HG03439 (cell line): ENCODE data around the gene CRX.
"Not testable (repeated sequence)": the region's sequence is repeated elsewhere in the genome, so short reads cannot be mapped to it uniquely, and the experiment has no call there.

Experiments used
- ATAC-seq: cut with Tn5 transposase; IDR thresholded peaks from one replicate; pipeline ENCODE4 v1.9.1; 2021; ENCODE audit warnings: mild to moderate bottlenecking, moderate library complexity; ENCODE audit not compliant: unreplicated experiment

The CRX gene

GRCh38 chr19:47821460-47822020 lies at the start of gene CRX:
Gene CRX, plus strand, starts transcription at chr19:47821937. Its CDS starts 12,507 bp downstream, at chr19:47834444.
- ATAC-seq = no peak

DNA sequence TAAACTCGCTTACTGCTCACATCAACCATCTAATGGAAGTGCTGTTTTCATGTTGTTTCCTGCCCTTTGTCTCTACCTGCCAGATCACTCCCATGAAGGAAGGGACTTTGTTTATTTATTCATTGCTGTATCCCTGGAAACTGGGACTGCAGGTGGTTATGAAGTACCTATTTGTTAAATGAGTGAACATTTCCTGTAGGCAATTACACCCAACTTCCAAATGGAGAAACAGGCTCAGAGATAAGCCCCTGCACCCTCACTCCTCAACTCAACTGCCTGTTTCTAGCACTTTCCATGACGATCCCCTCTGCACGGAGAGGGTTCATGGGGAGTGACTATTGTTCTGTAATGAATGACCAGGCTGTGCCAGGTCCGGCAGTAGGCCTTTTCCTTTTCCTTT lies 45.2 kb upstream of the CRX start:
- no peak for ATAC-seq

GRCh38 chr19:47777245-47778048 lies 44.3 kb upstream of the CRX start:
- ATAC-seq = not testable (repeated sequence)

DNA sequence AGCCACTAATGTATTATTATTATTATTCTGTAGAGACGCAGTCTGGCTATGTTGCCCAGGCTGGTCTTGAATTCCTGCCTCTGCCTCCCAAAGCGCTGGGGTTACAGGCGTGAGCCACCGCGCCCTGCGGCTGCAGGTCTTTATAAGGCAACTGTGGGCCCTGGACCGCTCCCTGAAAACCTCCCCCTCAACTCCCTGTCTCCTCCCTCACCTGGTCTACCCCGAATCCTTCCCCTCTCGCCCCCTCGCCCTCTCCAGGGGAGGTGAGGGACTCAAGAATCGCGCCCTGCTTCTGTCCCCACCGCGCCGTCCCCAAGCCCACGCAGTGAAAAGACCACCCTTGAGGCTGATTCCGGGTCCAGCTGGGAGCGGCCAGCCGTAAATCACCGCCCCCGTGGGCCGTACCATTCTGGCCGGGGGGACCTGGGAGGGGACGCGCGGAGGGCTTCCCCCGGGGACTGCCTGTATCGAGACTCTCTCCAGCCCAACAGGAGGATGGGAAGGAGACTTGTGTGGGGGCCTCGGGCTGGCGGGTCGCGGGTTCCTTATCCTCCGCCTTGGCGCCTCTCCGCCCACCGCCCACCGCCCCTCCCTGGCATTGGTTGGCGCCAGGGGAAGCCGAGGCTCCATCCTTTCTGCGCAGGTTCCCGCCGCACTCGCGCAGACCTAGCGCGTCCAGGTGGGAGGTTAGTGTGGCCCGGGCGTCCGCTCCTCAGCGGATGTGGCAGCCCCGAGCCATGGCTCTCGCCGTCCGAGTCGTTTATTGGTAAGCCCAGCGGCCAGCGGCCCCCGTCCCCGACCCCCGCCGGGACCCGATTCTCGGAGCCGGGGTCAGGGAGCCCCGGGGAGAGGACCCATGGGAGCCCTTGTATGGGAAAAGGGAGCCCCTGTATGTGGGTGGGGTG lies 43.4 kb upstream of the CRX start, which contains the start of gene SELENOW:
TSS of gene SELENOW (plus strand) at position 655 of the 905 bp plus-strand sequence. CDS start at position 738, 83 bp downstream.
- ATAC-seq = peak; percentile 78

GRCh38 chr19:47778954-47779351 lies 42.8 kb upstream of the CRX start:
- ATAC-seq = no peak

DNA sequence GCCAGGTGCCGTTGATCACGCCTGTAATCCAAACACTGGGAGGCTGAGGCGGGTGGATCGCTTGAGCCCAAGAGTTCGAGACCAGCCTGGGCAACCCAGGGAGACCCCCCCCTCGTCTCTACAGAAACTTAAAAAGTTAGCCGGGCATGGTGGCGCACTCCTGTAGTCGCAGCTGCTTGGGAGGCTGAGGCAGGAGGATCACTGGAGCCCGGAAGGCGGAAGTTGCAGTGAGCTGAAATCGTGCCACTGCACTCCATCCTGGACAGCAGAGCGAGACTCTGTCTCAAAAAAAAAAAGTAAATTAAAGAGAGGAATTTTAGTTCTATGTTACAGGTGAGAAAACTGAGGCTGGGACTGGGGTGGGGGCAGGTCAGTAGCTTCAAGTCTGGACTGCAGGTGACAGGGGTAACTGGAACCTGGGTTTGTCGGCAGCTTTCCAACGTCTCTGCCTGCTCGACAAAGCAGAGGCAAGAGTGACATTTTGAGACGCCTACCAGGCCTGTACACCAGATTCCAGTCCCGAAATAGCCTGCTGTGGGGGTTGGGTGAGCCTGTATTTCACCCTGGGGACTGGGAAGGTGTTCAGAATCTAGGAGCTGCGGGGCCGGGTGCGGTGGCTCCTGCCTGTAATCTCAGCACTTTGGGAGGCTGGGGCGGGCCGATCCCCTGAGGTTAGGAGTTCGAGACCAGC lies 42.1 kb upstream of the CRX start:
- ATAC-seq = no peak

DNA sequence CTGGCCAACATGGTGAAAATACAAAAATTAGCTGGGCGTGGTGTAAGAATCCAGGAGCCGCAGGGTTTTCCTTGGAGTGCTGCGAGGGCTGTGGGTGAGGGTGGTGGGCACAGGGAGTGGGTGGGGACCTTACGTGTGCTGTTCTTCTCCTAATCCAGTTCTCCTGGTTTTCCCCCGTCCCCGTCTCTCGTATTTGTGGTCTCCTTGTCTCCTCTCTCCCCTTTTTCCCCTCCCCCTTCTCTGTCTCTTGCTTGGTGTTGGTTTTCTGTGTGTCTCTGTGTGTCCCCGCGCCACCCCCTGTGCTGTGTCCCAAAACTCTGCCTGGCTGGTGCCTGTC lies 41.6 kb upstream of the CRX start:
- no peak for ATAC-seq

GRCh38 chr19:47781590-47782262 lies 40.0 kb upstream of the CRX start:
- ATAC-seq = no peak

DNA sequence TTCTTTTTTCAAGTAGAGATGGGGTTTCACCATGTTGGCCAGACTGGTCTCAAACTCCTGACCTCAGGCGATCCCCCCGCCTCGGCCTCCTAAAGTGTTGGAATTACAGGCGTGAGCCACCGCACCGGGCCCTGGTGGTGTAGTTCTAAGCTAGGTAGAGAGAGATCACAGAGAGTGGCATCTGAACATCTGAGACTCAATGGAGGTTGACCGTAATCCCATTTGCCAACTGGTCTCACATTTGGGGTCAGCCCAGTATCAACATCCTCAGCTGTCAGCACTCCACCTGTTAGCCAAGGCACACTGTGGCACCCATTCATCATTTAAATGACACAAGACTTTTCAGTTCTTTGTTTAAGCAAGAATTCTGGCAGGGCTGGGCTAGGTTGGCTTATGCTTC lies 35.2 kb upstream of the CRX start:
- ATAC-seq = no peak

DNA sequence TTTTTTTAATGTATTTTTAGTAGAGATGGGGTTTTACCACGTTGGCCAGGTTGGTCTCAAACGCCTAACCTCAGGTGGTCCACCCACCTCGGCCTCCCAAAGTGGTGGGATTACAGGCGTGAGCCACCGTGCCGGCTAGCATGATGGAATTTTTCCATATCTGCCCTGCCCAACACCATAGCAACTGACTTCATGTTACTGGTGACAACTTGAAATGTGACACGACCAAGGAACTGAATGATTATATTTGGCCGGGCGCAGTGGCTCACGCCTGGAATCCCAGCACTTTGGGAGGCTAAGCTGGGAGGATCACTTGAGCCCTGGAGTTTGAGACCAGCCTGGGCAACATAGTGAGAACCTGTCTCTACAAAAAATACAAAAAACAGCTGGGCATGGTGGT lies 34.4 kb upstream of the CRX start:
- not testable (repeated sequence) for ATAC-seq

- ATAC-seq = not testable (repeated sequence)
These were observed 31.9 kb upstream of the CRX start for GRCh38 chr19:47789811-47790210.

GRCh38 chr19:47790398-47790814 lies 31.3 kb upstream of the CRX start:
- no peak for ATAC-seq

GRCh38 chr19:47792616-47793015 lies 29.1 kb upstream of the CRX start:
- no peak for ATAC-seq

DNA sequence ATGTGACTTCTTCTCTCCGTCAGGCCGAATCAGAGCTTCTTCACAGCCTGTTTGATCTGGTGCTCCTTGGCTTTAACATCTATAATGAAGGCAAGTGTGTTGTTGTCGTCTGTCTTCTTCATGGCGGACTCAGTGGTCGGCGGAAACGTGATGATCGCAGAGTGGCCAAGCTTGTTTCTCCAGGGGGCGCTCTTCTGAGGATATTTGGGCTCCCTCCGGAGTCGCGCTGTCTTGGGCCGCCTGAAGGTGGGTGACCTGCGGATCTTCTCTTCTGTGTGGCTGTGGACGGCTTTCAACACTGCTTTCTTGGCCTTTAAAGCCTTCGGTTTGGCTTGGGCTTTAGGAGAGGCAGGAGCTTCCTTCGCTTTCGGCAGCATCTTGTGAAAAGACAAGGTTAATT lies 27.2 kb upstream of the CRX start:
- no peak for ATAC-seq

- ATAC-seq = no peak
These were observed 25.0 kb upstream of the CRX start for GRCh38 chr19:47796785-47797184.

DNA sequence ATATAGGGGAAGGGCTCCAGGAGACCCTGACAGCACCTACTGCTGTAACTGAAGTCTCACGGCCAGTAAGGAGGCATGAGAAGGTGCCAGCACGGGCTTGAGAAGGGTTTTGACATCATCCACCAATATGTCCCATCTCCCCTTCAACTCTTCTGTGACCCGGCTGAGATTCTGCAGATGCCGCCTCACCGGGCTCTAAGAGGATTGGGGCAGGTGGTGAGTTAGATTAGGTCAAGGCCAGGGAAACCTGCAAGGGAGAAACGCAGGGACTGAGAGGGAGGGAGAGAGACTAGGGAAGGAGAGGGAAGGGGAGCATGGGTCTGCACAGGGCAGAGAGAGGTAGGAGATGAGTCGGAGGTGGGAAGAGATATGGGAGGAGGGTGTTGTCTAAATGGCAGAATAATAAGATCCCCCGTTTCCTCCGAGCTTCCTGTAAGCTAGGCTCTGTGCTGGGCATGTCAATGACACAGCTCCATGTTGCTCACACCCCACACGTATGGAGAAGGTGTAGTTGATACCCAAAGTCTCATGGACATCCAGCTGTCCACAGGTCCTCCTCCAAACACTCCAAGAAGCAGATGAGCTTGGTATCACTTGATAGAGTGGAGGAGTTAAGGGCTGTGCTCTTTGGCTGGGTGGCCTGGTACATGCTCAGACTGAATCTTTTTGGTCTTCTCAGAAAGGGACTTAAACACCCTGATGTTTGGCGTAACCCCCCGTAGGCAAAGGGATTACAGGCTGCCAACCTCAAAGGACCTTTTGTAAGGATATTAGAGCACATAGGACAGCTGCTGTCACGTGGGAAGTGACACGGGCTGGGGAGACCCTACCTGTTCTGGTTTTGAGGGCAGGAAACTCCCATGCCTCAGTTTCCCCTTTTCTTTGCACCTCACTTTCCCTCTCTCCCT lies 23.5 kb upstream of the CRX start:
- no peak for ATAC-seq

GRCh38 chr19:47798904-47799266 lies 22.9 kb upstream of the CRX start:
- no peak for ATAC-seq

GRCh38 chr19:47801270-47801669 lies 20.5 kb upstream of the CRX start:
- ATAC-seq = no peak

- ATAC-seq = no peak
These were observed 19.2 kb upstream of the CRX start for GRCh38 chr19:47802521-47803043.
